HL-60 (cell line): ENCODE results near the gene GFPT2.
"Not testable (repeated sequence)": the region's sequence is repeated elsewhere in the genome, so short reads cannot be mapped to it uniquely, and the experiment has no call there.

Experiments used
- CTCF ChIP-seq: IDR thresholded peaks from one replicate; pipeline ENCODE4 v1.5.1; 2011; ENCODE audit warnings: low read length, control low read depth, inconsistent platforms; ENCODE audit not compliant: insufficient read depth
- GABPA ChIP-seq: IDR thresholded peaks from 2 replicates; pipeline ENCODE4 v1.6.1; 2012; ENCODE audit warnings: low read depth
- POLR2AphosphoS5 ChIP-seq: IDR thresholded peaks from 2 replicates; pipeline ENCODE4 v1.6.1; 2012; ENCODE audit warnings: low read depth
- TF ChIP-seq, protein P1 (sequence below): IDR thresholded peaks from 2 replicates; pipeline ENCODE4 v1.6.1; 2012; ENCODE audit warnings: low read depth; ENCODE audit not compliant: insufficient replicate concordance

GRCh38 chr5:180299014-180299413 is 54.1 kb downstream of the GFPT2 start:
- TF ChIP-seq CTCF, POLR2AphosphoS5, GABPA: not testable (repeated sequence)
- TF ChIP-seq, protein P1, sequence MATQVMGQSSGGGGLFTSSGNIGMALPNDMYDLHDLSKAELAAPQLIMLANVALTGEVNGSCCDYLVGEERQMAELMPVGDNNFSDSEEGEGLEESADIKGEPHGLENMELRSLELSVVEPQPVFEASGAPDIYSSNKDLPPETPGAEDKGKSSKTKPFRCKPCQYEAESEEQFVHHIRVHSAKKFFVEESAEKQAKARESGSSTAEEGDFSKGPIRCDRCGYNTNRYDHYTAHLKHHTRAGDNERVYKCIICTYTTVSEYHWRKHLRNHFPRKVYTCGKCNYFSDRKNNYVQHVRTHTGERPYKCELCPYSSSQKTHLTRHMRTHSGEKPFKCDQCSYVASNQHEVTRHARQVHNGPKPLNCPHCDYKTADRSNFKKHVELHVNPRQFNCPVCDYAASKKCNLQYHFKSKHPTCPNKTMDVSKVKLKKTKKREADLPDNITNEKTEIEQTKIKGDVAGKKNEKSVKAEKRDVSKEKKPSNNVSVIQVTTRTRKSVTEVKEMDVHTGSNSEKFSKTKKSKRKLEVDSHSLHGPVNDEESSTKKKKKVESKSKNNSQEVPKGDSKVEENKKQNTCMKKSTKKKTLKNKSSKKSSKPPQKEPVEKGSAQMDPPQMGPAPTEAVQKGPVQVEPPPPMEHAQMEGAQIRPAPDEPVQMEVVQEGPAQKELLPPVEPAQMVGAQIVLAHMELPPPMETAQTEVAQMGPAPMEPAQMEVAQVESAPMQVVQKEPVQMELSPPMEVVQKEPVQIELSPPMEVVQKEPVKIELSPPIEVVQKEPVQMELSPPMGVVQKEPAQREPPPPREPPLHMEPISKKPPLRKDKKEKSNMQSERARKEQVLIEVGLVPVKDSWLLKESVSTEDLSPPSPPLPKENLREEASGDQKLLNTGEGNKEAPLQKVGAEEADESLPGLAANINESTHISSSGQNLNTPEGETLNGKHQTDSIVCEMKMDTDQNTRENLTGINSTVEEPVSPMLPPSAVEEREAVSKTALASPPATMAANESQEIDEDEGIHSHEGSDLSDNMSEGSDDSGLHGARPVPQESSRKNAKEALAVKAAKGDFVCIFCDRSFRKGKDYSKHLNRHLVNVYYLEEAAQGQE, result not testable (repeated sequence)
